ENCODE measurements around the gene GZF1.

The GZF1 gene

GRCh38 chr20:23318347-23318746, 43.6 kb upstream of the GZF1 start:
- CTCF ChIA-PET, result no interaction called here

GRCh38 chr20:23320317-23320716, 41.7 kb upstream of the GZF1 start:
- POLR2A ChIA-PET (ENCODE audit: low non-redundant PET), result no interaction called here
- CTCF ChIA-PET, result no interaction called here
- no peak for TF ChIP-seq CTCF (conservative IDR thresholded peaks at IDR 0.05; ENCODE audit: low read depth)
- no peak overlapping the region for H3K27ac ChIP-seq
- peak; percentile 16 for DNase-seq (ENCODE audit: low spot score)

More at GRCh38 chr20:23318347-23318746, 43.6 kb upstream of the GZF1 start:
- POLR2A ChIA-PET (ENCODE audit: low non-redundant PET), result no interaction called here
- H3K27ac ChIP-seq, result no peak overlapping the region
- DNase-seq (ENCODE audit: low spot score), result no peak
- TF ChIP-seq CTCF (conservative IDR thresholded peaks at IDR 0.05; ENCODE audit: low read depth), result no peak

- no peak for DNase-seq (ENCODE audit: low spot score)
- no peak overlapping the region for H3K27ac ChIP-seq
- no peak for TF ChIP-seq CTCF (conservative IDR thresholded peaks at IDR 0.05; ENCODE audit: low read depth)
- ChIA-PET CTCF (interaction anchor here (0.6 kb wide), 2 partner anchors 13 to 357 kb away, joined by 3 read pairs; no protein-coding TSS in a partner anchor), POLR2A (ENCODE audit: low non-redundant PET) (no interaction called here)
These were observed 36.9 kb upstream of the GZF1 start for GRCh38 chr20:23325107-23325506.

GRCh38 chr20:23326774-23327173, 35.2 kb upstream of the GZF1 start:
- H3K27ac ChIP-seq, result no peak overlapping the region
- ChIA-PET CTCF (no interaction called here), POLR2A (ENCODE audit: low non-redundant PET) (no interaction called here)
- DNase-seq (ENCODE audit: low spot score), result no peak
- TF ChIP-seq CTCF (conservative IDR thresholded peaks at IDR 0.05; ENCODE audit: low read depth), result no peak

GRCh38 chr20:23327617-23328333, 34.2 kb upstream of the GZF1 start:
- ChIA-PET POLR2A (ENCODE audit: low non-redundant PET) (no interaction called here), CTCF (no interaction called here)
- no peak for DNase-seq (ENCODE audit: low spot score)
- no peak for TF ChIP-seq CTCF (conservative IDR thresholded peaks at IDR 0.05; ENCODE audit: low read depth)
- no peak overlapping the region for H3K27ac ChIP-seq

GRCh38 chr20:23331450-23332350, 30.3 kb upstream of the GZF1 start:
- DNase-seq (ENCODE audit: low spot score), result no peak
- CTCF ChIA-PET, result interaction anchor here (0.8 kb wide), 2 partner anchors 9 kb away, joined by 3 read pairs; no protein-coding TSS in a partner anchor
- TF ChIP-seq CTCF (conservative IDR thresholded peaks at IDR 0.05; ENCODE audit: low read depth), result no peak
- H3K27ac ChIP-seq, result no peak overlapping the region
- POLR2A ChIA-PET (ENCODE audit: low non-redundant PET), result no interaction called here
